ENCODE measurements around the gene SSTR4.
"Not testable (repeated sequence)": the region's sequence is repeated elsewhere in the genome, so short reads cannot be mapped to it uniquely, and the experiment has no call there.

SSTR4 gene

GRCh38 chr20:23034721-23035671 lies at the start of gene SSTR4:
Gene SSTR4, plus strand, starts transcription at chr20:23035312. Its CDS starts 172 bp downstream, at chr20:23035484.
- Mint-ChIP-seq H3K27ac (no peak within 1 kb of the TSS), H3K9me3 (ENCODE audit: low read depth) (no peaks in the 10 kb centered on the region), H3K4me3 (no peak within 1 kb of the TSS), H3K4me1 (ENCODE audit: low read depth) (no peaks in the 10 kb centered on the region), H3K36me3 (no peaks in the 10 kb centered on the region), H3K27me3 (peaks cover 6% of the 10 kb centered on the region)

GRCh38 chr20:22986601-22987000 lies 48.5 kb upstream of the SSTR4 start:
- Mint-ChIP-seq H3K27ac (no peak overlapping the region), H3K4me1 (ENCODE audit: low read depth) (no peaks in the 10 kb centered on the region), H3K9me3 (ENCODE audit: low read depth) (no peaks in the 10 kb centered on the region), H3K36me3 (no peaks in the 10 kb centered on the region), H3K27me3 (peaks cover 8% of the 10 kb centered on the region), H3K4me3 (no peak overlapping the region)

- not testable (repeated sequence) for H3K4me1 Mint-ChIP-seq (ENCODE audit: low read depth); H3K27me3 Mint-ChIP-seq; H3K36me3 Mint-ChIP-seq
These were observed 43.7 kb upstream of the SSTR4 start for GRCh38 chr20:22991424-22991823.

GRCh38 chr20:22993823-22994222 lies 41.3 kb upstream of the SSTR4 start:
- Mint-ChIP-seq H3K4me3 (no peak overlapping the region), H3K4me1 (ENCODE audit: low read depth) (no peaks in the 10 kb centered on the region), H3K9me3 (ENCODE audit: low read depth) (no peaks in the 10 kb centered on the region), H3K27me3 (no peaks in the 10 kb centered on the region), H3K27ac (no peak overlapping the region), H3K36me3 (no peaks in the 10 kb centered on the region)

More at GRCh38 chr20:22991424-22991823, 43.7 kb upstream of the SSTR4 start:
- H3K27ac Mint-ChIP-seq; H3K9me3 Mint-ChIP-seq (ENCODE audit: low read depth); H3K4me3 Mint-ChIP-seq: not testable (repeated sequence)

- Mint-ChIP-seq H3K4me3 (no peak overlapping the region), H3K9me3 (ENCODE audit: low read depth) (no peaks in the 10 kb centered on the region), H3K36me3 (no peaks in the 10 kb centered on the region), H3K27me3 (no peaks in the 10 kb centered on the region), H3K4me1 (ENCODE audit: low read depth) (no peaks in the 10 kb centered on the region), H3K27ac (no peak overlapping the region)
These were observed 39.2 kb upstream of the SSTR4 start for GRCh38 chr20:22995923-22996322.

GRCh38 chr20:22998476-22998875 lies 36.6 kb upstream of the SSTR4 start:
- H3K9me3 Mint-ChIP-seq (ENCODE audit: low read depth) = no peaks in the 10 kb centered on the region
- no peaks in the 10 kb centered on the region for H3K27me3 Mint-ChIP-seq
- H3K27ac Mint-ChIP-seq = no peak overlapping the region
- no peaks in the 10 kb centered on the region for H3K4me1 Mint-ChIP-seq (ENCODE audit: low read depth)
- H3K36me3 Mint-ChIP-seq = no peaks in the 10 kb centered on the region
- no peak overlapping the region for H3K4me3 Mint-ChIP-seq

- Mint-ChIP-seq H3K4me3 (no peak overlapping the region), H3K27ac (no peak overlapping the region), H3K4me1 (ENCODE audit: low read depth) (no peaks in the 10 kb centered on the region), H3K9me3 (ENCODE audit: low read depth) (no peaks in the 10 kb centered on the region), H3K27me3 (no peaks in the 10 kb centered on the region), H3K36me3 (no peaks in the 10 kb centered on the region)
These were observed 35.4 kb upstream of the SSTR4 start for GRCh38 chr20:22999756-23000155.

GRCh38 chr20:23000232-23000947 lies 34.7 kb upstream of the SSTR4 start:
- Mint-ChIP-seq H3K36me3 (no peaks in the 10 kb centered on the region), H3K4me3 (no peak overlapping the region), H3K9me3 (ENCODE audit: low read depth) (no peaks in the 10 kb centered on the region), H3K27ac (no peak overlapping the region), H3K27me3 (no peaks in the 10 kb centered on the region), H3K4me1 (ENCODE audit: low read depth) (no peaks in the 10 kb centered on the region)

GRCh38 chr20:23002276-23002675 lies 32.8 kb upstream of the SSTR4 start:
- H3K4me1 Mint-ChIP-seq (ENCODE audit: low read depth) = no peaks in the 10 kb centered on the region

GRCh38 chr20:23003077-23003635 lies 32.0 kb upstream of the SSTR4 start:
- H3K9me3 Mint-ChIP-seq (ENCODE audit: low read depth) = no peaks in the 10 kb centered on the region
- no peak overlapping the region for H3K4me3 Mint-ChIP-seq
- H3K4me1 Mint-ChIP-seq (ENCODE audit: low read depth) = no peaks in the 10 kb centered on the region
- no peak overlapping the region for H3K27ac Mint-ChIP-seq
- no peaks in the 10 kb centered on the region for H3K36me3 Mint-ChIP-seq
- H3K27me3 Mint-ChIP-seq = no peaks in the 10 kb centered on the region

More at GRCh38 chr20:23002276-23002675, 32.8 kb upstream of the SSTR4 start:
- Mint-ChIP-seq H3K4me3 (no peak overlapping the region), H3K9me3 (ENCODE audit: low read depth) (no peaks in the 10 kb centered on the region), H3K36me3 (no peaks in the 10 kb centered on the region), H3K27me3 (no peaks in the 10 kb centered on the region), H3K27ac (no peak overlapping the region)

GRCh38 chr20:23003881-23004460 lies 31.1 kb upstream of the SSTR4 start:
- Mint-ChIP-seq H3K4me3 (no peak overlapping the region), H3K9me3 (ENCODE audit: low read depth) (no peaks in the 10 kb centered on the region), H3K36me3 (no peaks in the 10 kb centered on the region), H3K4me1 (ENCODE audit: low read depth) (no peaks in the 10 kb centered on the region), H3K27ac (no peak overlapping the region), H3K27me3 (no peaks in the 10 kb centered on the region)

GRCh38 chr20:23005776-23006175 lies 29.3 kb upstream of the SSTR4 start:
- H3K4me1 Mint-ChIP-seq (ENCODE audit: low read depth) = no peaks in the 10 kb centered on the region
- H3K27ac Mint-ChIP-seq = no peak overlapping the region
- H3K36me3 Mint-ChIP-seq = no peaks in the 10 kb centered on the region
- no peaks in the 10 kb centered on the region for H3K9me3 Mint-ChIP-seq (ENCODE audit: low read depth)
- no peak overlapping the region for H3K4me3 Mint-ChIP-seq
- peaks cover 2% of the 10 kb centered on the region for H3K27me3 Mint-ChIP-seq

- Mint-ChIP-seq H3K27me3 (peaks cover 2% of the 10 kb centered on the region), H3K9me3 (ENCODE audit: low read depth) (no peaks in the 10 kb centered on the region), H3K4me3 (no peak overlapping the region), H3K4me1 (ENCODE audit: low read depth) (no peaks in the 10 kb centered on the region), H3K36me3 (no peaks in the 10 kb centered on the region), H3K27ac (no peak overlapping the region)
These were observed 27.6 kb upstream of the SSTR4 start for GRCh38 chr20:23007462-23007861.

GRCh38 chr20:23007886-23008655 lies 27.0 kb upstream of the SSTR4 start:
- Mint-ChIP-seq H3K4me1 (ENCODE audit: low read depth) (no peaks in the 10 kb centered on the region), H3K36me3 (no peaks in the 10 kb centered on the region), H3K27me3 (peaks cover 2% of the 10 kb centered on the region), H3K9me3 (ENCODE audit: low read depth) (no peaks in the 10 kb centered on the region), H3K4me3 (no peak overlapping the region), H3K27ac (no peak overlapping the region)
